HG03469 (cell line): ENCODE data around the gene RALGPS2.

Experiments used
- ATAC-seq: cut with Tn5 transposase; IDR thresholded peaks from one replicate; pipeline ENCODE4 v1.9.1; 2021; ENCODE audit warnings: mild to moderate bottlenecking, moderate library complexity, moderate number of reproducible peaks; ENCODE audit not compliant: unreplicated experiment

The RALGPS2 gene

DNA sequence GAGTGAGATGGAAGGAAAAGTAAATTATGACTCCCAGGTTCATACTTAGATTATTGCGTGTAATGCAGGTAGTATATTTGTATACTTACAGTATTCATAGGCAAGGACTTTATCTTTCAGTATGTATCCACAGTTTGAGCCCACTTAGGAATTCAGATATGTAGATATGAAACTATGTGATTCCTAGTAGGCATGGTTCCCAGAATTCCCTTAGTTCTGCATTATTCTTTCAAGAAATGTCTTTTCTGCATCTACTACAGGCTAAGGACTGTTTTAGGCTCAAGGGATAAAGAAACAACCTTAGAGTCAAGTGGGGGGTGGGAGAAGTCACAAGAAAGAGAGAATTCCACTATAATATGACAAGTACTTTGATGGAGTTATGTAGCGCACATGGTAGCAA, 132.1 kb downstream of the RALGPS2 start:
- no peak for ATAC-seq

DNA sequence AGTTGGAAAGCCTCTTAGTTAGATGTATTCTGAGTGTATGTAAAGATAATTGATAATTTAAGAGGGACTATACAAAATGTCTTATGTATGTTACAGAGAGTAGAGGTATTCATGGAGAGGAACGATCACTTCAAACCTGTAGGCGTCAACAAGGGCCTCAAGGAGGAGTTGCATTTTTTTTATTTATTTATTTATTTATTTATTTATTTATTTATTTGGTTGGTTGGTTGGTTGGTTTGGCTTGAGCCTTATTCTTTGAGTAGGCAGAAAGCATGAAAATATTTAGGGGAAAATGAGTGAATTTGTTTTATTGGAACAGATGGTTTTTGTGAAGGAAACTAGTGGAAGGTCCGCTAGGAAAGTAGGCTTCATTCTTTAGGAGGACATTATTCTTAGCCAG, 137.4 kb downstream of the RALGPS2 start:
- ATAC-seq = no peak

GRCh38 chr1:178862864-178863263, 137.8 kb downstream of the RALGPS2 start:
- no peak for ATAC-seq

- ATAC-seq = no peak
These were observed 139.3 kb downstream of the RALGPS2 start for GRCh38 chr1:178864326-178864725.

- ATAC-seq = no peak
These were observed 142.6 kb downstream of the RALGPS2 start for GRCh38 chr1:178867670-178868069.

GRCh38 chr1:178868706-178869105, 143.7 kb downstream of the RALGPS2 start:
- ATAC-seq = no peak

DNA sequence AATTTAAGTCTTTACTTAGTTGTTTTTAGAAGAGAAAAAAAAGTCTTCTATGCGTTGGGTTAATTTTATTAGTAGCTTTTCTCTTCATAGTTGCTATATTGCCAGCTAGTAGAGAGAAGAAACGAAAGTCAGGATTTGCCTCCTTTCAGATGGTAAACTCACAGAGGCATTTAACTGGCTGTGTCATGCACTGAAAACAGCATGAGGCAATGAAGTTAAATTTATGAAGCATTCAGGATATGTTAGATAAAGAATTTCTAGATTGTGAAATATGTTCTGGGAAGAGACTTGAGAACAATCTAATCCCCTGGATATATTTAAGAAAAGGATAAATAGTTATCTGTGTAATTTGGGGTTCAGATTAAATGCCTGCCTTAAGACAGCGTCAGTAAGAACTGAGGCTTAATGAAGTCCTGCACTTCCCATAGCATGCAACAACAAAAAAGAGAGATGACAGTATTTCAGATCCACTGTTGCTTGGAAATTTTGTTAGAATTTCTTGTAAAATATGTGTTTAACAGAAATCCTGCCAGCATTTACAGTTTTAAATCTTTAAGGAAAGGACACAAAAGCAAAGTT, 144.2 kb downstream of the RALGPS2 start:
- ATAC-seq = no peak

GRCh38 chr1:178870221-178870620, 145.2 kb downstream of the RALGPS2 start:
- ATAC-seq = no peak

- no peak for ATAC-seq
These were observed 145.9 kb downstream of the RALGPS2 start, which contains the start of gene ANGPTL1 for GRCh38 chr1:178870944-178871343. Gene ANGPTL1, minus strand, starts transcription at chr1:178871077. Its CDS starts 5,301 bp downstream, at chr1:178865776.

GRCh38 chr1:178871551-178872320, 146.7 kb downstream of the RALGPS2 start:
- ATAC-seq = no peak

DNA sequence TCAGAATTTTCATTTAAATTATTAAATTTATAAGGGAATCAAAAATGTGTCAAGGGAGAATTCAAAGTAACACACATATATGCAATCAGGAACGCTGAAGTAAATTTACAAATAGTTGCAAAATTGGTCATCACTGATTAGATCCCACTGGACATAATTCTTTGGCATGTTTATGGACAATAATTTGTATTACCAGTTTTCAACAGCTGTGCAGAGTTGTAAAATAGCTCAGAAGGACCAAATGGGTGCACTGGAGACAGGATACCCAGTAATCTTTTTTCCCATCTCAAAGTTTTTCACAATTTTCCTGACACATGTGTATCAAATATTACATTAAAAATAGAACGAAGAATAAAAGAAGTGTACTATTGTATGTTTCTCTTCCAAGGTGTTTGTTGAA, 149.9 kb downstream of the RALGPS2 start:
- ATAC-seq = no peak

- no peak for ATAC-seq
These were observed 150.9 kb downstream of the RALGPS2 start for GRCh38 chr1:178875936-178876335.

GRCh38 chr1:178877896-178878295, 152.9 kb downstream of the RALGPS2 start:
- ATAC-seq = no peak

GRCh38 chr1:178881950-178882349, 156.9 kb downstream of the RALGPS2 start:
- ATAC-seq = no peak

DNA sequence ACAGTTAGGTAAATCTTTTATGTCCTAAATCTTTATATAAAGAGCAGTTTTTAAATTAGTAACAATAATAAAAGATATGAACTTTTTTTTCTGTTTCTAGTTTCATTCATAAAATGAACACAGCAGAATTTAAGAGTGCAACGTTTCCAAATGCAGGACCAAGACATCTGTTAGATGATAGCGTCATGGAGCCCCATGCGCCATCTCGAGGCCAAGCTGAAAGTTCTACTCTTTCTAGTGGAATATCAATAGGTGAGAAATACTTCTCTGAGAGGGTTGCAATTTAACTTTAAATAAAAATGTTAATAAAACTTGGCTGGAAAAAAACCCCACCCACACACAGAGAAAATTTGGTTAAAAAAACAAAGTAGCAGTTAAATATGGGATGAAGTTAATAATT, 160.8 kb downstream of the RALGPS2 start:
- ATAC-seq = no peak

GRCh38 chr1:178886551-178886950, 161.5 kb downstream of the RALGPS2 start:
- no peak for ATAC-seq

DNA sequence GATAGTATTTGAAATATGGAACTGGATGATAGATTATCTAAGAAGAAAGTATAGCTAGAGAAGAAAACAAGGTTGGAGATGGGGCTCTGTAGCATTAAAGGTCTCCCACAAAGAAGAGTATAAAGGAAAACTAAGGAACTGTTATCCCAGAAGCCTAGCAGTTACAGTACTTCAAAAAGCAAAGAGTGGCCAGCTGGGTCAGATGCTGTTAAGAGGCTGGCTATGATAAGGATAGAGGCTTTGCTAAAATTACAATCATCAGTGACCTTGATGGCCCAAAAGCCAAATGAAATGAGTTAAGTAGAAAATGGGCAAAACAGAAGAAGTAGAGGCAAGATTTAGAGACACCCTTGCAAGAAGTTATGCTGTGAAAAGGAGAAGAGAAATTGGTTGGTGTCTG, 170.9 kb downstream of the RALGPS2 start:
- no peak for ATAC-seq

DNA sequence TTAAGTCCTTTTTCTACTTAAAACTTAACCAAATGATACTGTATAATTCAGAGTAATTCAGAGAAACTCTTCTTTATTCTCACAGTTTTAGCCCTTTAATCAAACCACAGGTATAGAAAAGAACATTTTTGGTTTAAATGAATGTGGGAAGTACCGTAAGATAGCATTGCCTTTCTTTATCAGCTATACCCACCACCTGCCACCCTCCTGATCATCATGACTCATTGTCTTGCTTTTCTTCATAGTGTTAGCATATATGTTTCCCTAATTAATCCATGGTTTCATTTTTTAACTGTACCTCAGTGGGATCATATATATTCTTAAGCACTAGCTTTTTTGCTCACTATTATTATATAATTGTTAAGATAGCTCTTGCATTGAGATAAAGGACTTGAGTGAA, 173.4 kb downstream of the RALGPS2 start:
- ATAC-seq = no peak

DNA sequence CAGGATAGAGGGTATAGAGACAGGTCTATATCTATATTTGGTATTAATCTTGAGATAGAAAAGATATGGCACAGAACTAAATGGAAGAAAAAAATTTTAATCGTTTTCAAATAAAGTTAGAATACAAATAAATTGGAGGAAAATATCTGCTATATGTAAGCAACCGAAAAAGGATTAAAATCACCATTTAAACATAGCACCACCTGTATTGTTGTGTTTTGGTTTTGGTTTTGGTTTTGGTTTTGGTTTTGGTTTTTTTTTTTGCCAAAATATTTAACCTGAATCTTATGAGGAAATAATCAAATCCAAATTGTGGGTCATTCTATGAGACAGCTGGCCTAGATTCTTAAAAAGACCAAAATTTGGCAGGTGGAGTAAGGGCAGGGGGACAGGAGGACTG, 174.4 kb downstream of the RALGPS2 start:
- ATAC-seq = no peak

- no peak for ATAC-seq
These were observed 176.6 kb downstream of the RALGPS2 start for GRCh38 chr1:178901482-178902125.

DNA sequence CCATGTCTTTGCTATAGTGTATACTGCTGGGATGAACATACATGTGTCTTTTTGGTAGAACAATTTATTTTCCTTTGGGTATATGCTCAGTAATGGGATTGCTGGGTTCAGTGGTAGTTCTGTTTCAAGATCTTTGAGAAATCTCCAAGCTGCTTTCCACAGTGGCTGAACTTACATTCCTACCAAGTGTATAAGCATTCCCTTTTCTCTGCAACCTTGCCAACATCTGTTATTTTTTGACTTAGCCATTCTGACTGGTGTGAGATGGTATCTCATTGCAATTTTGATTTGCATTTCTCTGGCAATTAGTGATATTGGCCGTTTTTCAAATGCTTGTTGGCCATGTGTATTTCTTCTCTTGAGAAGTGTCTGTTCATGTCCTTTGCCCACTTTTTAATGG, 183.3 kb downstream of the RALGPS2 start:
- no peak for ATAC-seq

GRCh38 chr1:178910023-178910422, 185.0 kb downstream of the RALGPS2 start:
- ATAC-seq = no peak
